Body of pancreas (tissue), 4 donors: ENCODE data around the gene TBC1D17.

Experiments used
- CTCF ChIP-seq, 7 experiments: fragments of 450-650 bp in 4 of 7; fragments of 200-600 bp in 3 of 7; sonication (generic) in 3 of 7; IDR thresholded peaks; one replicate each; pipeline ENCODE4 v1.5.1; 2016 to 2019; ENCODE audit warnings: antibody characterized with exemption in 7 of 7
- POLR2A ChIP-seq, 3 donors: fragments of 450-650 bp; IDR thresholded peaks; one replicate each; pipeline ENCODE4 v1.6.1; 2016; ENCODE audit warnings: antibody characterized with exemption in 3 of 3, mild to moderate bottlenecking in 2 of 3

- TF ChIP-seq CTCF (IDR thresholded peaks at IDR 0.05) (no peak), POLR2A (IDR thresholded peaks at IDR 0.05) (no peak)
These were observed 1.9 kb downstream of the TBC1D17 start for GRCh38 chr19:49879243-49879963.
